Measurements from ENCODE around the gene PDE9A.

The PDE9A gene

GRCh38 chr21:42670058-42670880 lies 16.8 kb downstream of the PDE9A start:
- TF ChIP-seq POLR2AphosphoS5 (IDR thresholded peaks at IDR 0.05; ENCODE audit: low read depth, low read length) (no peak), TAF1 (IDR thresholded peaks at IDR 0.05; ENCODE audit: borderline replicate concordance, insufficient read depth, low read length) (no peak), FOXP2 (optimal IDR thresholded peaks at IDR 0.05; ENCODE audit: borderline replicate concordance, extremely low read depth, extremely low read length, insufficient read depth) (no peak)

GRCh38 chr21:42670884-42671283 lies 17.5 kb downstream of the PDE9A start:
- no peak for TF ChIP-seq SIN3A (IDR thresholded peaks at IDR 0.05; ENCODE audit: borderline replicate concordance, insufficient read depth, low read length)
- TF ChIP-seq TAF1 (IDR thresholded peaks at IDR 0.05; ENCODE audit: borderline replicate concordance, insufficient read depth, low read length) = no peak
- no peak for TF ChIP-seq FOXP2 (optimal IDR thresholded peaks at IDR 0.05; ENCODE audit: borderline replicate concordance, extremely low read depth, extremely low read length, insufficient read depth)
- TF ChIP-seq REST (IDR thresholded peaks at IDR 0.05; ENCODE audit: insufficient read depth in 1 of 2, low read depth in 2 of 2, low read length in 2 of 2) = no peak
- no peak for TF ChIP-seq POLR2AphosphoS5 (IDR thresholded peaks at IDR 0.05; ENCODE audit: low read depth, low read length)

- TF ChIP-seq FOXP2 (optimal IDR thresholded peaks at IDR 0.05; ENCODE audit: borderline replicate concordance, extremely low read depth, extremely low read length, insufficient read depth) (no peak), POLR2AphosphoS5 (IDR thresholded peaks at IDR 0.05; ENCODE audit: low read depth, low read length) (no peak), TAF1 (IDR thresholded peaks at IDR 0.05; ENCODE audit: borderline replicate concordance, insufficient read depth, low read length) (no peak), REST (IDR thresholded peaks at IDR 0.05; ENCODE audit: insufficient read depth in 1 of 2, low read depth in 2 of 2, low read length in 2 of 2) (no peak), SIN3A (IDR thresholded peaks at IDR 0.05; ENCODE audit: borderline replicate concordance, insufficient read depth, low read length) (no peak)
These were observed 18.6 kb downstream of the PDE9A start for GRCh38 chr21:42671778-42672593.

GRCh38 chr21:42672699-42673458 lies 19.5 kb downstream of the PDE9A start:
- no peak for TF ChIP-seq POLR2AphosphoS5 (IDR thresholded peaks at IDR 0.05; ENCODE audit: low read depth, low read length)
- TF ChIP-seq REST (IDR thresholded peaks at IDR 0.05; ENCODE audit: insufficient read depth in 1 of 2, low read depth in 2 of 2, low read length in 2 of 2) = no peak
- TF ChIP-seq FOXP2 (optimal IDR thresholded peaks at IDR 0.05; ENCODE audit: borderline replicate concordance, extremely low read depth, extremely low read length, insufficient read depth) = no peak
- TF ChIP-seq TAF1 (IDR thresholded peaks at IDR 0.05; ENCODE audit: borderline replicate concordance, insufficient read depth, low read length) = no peak
- TF ChIP-seq SIN3A (IDR thresholded peaks at IDR 0.05; ENCODE audit: borderline replicate concordance, insufficient read depth, low read length) = no peak
